ENCODE data around the gene TOR1AIP1.
A peak's percentile ranks its signal among the peaks of the same experiment; 100 is the strongest.

TOR1AIP1 gene

DNA sequence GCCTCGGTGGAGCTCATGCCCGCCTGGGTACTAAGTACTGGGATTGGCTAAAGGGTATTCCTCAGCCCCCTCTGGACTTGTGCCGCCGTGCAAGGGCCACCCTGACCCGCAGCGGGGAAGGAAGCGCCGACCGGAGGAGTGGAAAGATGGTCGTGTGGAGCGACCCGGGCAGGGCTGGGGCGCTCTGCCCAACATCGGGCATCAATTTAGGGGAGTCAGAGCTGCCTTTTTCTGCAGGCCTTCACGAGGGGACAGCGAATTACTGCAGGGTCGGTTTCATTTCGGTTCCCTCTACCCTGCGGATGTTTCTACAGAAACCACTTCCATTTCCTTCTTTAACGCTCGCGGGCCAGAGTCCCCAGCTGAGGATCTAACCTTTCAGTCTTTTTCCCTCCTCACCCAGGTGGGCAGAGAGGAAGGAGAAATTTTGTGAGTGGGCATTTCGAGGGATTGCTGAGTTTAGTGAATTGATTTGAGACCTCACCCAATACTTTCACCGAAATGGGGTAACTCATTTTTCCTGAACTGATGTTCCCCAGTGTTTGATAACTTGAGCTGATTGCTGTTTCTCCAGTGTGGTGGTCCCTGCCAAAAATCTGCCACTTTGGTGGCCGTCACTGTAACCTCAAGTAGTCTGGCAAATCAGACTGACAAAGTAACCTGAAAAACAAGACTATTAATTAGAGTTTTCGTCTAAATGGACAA, 1.1 kb downstream of the TOR1AIP1 start:
- DNase-seq, result no peak

DNA sequence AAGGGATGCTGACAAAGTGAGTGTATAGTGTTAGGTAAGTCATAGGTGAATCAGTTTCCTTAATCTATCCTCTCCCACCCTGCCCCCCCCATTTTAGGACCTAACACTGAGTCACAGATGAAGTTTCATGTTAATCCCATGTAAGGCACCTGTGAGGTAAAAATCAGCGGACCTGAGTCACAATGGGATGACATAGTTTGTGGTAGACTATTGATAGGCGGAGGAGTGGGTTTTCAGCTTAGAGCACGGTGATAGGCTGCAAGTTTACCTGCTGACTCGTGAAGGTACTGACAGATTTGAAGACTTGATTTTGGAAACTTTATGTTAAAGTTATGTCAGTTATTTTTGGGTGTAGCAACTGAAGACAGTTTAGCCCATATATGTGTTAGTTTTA, 1.7 kb downstream of the TOR1AIP1 start:
- peak; percentile 71 for DNase-seq

DNA sequence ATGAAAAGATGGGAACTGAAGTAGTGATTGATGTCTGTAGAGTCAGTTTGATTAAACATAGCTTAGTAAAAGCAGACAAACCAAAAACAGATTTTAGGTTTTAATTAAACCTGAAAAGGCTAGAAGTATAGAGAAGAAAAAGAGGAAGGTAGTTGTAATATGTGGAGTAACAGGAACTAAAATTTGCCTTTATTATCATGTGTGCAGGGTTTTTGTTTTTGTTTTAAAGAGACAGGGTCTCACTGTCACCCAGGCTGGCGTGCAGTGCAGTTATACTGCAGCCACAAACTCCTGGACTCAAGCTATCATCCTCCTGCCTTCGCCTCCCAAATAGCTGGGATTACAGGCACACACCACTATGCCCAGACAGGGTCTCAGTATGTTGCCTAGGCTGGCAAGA, 6.0 kb downstream of the TOR1AIP1 start:
- no peak for DNase-seq

DNA sequence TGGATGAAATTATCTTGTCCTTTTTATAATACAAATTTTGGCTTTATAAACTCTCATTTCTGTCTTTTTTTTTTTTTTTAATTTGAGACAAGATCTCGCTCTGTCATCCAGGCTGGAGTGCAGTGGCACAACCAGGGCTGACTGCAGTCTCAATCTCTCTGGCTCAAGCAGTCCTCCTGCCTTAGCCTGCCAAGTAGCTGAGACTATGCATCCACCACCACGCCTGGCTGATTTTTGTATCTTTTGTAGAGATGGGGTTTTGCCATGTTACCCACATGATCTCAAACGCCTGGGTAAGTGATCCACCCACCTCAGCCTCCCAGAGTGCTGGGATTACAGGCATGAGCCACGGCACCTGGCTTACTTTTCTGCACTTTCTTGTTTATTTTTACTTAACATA, 7.5 kb downstream of the TOR1AIP1 start:
- DNase-seq, result no peak

DNA sequence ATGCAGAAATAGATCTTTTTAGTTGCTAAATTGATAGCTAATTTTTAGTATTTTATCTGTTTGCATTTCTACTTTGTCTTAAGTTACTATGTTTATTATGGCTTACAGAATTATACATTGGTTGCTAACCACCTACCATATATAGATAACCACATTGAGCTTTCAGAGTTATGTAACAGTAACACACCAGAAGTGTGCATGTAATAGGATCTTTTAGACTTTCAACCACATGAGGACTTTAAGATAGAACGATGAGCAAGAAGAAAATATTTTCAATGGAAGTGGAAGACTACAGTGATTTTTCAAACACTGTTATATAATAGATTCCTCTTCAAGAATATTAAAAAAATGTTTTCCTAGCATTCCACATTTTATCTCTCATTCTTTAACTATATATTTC, 28.8 kb downstream of the TOR1AIP1 start:
- no peak for DNase-seq

DNA sequence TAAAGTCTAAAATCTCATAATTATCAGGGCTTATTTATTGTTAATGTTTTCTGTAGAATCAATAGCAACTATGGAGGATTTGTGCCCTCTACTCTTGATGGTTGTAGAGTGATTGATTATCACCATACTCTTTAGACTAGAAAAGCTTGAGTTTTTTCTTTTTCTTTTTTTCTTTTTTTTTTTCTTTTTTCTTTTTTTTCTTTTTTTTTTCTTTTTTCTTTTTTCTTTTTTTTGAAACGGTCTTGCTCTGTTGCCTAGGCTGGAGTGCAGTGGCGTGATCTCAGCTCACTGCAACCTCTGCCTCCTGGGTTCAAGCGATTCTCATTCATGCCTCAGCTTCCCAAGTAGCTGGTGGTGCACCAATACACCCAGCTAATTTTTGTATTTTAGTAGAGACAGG, 29.7 kb downstream of the TOR1AIP1 start:
- no peak for DNase-seq

DNA sequence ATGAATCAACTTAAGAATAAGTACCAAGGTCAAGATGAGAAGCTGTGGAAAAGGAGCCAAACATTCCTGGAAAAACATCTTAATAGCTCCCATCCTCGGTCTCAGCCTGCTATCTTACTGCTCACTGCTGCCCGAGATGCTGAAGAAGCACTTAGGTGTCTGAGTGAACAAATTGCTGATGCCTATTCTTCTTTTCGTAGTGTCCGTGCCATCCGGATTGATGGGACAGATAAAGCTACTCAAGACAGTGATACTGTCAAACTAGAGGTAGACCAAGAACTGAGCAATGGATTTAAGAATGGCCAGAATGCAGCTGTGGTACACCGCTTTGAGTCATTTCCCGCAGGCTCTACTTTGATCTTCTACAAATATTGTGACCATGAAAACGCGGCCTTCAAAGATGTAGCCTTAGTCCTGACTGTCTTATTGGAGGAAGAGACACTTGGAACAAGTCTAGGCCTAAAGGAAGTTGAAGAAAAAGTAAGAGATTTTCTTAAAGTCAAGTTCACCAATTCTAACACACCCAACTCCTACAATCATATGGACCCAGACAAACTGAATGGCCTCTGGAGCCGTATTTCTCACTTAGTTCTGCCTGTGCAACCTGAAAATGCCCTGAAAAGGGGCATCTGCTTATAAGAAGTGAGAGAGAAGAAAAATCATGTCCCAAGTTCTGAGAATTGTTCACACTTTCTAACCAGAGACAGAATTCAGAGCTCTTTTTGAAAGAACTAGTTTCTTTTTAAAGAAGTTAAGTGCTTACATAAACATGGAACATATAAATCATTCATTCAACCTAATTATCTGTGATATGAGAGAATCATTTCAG, 35.7 kb downstream of the TOR1AIP1 start:
- no peak for DNase-seq

DNA sequence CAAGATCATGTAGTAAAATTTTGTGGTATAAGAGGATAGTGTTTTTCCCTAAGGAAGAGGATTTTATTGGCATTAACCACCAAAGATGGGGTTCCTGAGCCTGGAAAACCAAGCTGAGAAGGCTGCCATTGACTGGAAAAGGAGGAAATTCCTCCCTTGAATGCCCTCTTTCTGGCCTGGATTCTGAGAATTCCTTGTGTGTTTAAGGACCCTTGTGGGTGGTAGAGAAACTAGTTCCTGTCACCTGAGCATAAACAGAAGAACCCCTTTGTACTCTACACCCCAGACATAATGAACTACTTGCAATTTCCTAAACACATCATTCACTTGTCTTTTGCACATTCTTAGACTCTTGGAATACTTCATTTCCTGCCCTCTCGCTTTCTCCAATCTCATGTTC, 39.4 kb downstream of the TOR1AIP1 start:
- DNase-seq, result no peak

DNA sequence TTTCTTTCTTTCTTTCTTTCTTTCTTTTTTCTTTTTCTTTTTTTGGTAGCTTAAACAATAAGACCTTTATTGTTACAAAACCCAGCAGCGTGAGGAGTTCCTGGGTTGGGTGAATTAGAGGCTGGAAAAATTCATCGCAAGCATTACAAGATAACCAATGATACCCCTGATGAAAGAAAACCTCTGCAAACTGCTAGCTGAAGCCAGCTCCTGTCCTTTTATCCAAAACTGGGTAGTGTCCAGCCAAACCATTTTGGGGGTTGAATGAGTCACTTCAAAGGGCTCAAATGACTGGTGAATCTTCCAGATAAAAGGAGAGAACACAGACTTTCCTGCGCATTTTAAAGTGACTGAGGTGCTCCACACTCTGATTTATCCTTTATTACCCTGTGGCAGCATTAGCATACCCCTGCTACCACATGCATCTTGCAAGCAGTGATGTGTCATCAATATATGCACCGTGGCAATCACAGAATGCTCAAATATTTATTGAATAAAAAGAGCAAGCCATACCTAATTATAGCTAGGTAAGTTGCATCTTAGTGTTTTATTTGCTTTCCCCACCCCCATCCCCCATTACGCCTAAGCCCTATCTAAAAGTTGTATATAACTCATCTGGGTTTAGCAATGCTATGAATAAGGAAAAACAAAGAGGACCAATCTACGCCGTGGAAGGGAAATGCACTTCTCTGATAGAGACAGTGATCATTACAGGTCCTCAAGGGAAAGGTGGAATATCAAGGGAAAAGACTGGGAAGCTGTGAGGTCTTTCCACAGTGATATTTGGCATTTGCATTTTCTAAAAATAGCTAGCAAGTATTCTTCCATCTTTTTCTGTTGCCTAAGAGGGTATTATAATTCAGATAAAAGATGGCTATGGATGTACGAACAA, 40.1 kb downstream of the TOR1AIP1 start:
- no peak for DNase-seq

DNA sequence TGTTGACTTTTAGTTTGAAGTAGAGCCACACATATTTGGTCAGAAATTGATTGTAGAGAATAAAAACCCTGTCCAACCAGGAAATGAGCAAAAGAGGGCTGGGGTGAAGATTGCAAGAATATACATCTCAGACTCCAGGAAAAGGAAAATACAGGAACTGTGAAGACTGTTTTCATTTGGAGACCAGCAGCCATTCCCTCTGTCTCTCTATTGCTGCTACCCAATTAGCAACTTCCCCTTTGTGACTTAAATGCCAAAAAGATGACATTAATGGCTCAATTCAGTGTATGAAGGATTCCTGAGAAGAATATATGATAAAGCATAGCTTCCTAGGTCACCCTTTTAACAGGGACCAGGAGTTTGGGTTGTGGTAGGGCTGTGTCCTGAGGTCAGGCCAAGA, 40.9 kb downstream of the TOR1AIP1 start:
- no peak for DNase-seq

DNA sequence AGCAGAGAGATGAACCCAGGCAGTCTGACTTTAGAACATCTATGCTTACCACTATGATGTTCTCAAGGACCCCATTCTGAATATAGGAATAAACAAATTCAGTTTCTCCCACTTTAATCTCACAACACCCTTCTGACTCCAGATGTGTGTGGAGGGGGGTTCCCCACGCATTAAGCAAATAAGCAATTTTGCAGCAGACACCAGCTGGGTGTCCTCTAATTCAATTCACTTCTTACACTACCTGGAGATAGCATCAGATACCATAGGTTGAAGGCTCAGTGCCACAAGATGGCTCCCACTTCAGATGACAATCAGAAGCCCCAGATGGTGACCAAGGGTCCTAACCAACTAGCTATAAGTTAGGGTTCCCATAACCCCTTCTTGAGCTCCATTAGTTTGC, 42.2 kb downstream of the TOR1AIP1 start:
- no peak for DNase-seq

DNA sequence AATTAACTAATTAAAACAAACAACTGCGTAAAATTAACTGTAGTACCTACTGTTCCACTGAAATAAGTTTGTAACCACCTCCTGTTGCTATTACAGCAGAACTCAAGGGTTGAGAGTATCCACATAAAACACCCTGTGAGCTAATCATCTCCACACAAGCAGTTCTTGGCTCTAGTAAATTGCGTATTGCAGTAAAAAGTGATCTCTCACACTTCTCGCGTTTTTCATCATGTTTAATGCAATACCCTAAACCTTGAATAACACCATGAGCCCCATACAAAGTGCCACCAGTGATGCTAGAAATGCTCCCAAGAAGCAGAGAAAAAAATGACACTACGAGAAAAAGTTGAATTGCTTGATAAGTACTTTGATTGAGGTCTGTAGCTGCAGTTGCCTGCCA, 43.2 kb downstream of the TOR1AIP1 start:
- DNase-seq, result no peak

DNA sequence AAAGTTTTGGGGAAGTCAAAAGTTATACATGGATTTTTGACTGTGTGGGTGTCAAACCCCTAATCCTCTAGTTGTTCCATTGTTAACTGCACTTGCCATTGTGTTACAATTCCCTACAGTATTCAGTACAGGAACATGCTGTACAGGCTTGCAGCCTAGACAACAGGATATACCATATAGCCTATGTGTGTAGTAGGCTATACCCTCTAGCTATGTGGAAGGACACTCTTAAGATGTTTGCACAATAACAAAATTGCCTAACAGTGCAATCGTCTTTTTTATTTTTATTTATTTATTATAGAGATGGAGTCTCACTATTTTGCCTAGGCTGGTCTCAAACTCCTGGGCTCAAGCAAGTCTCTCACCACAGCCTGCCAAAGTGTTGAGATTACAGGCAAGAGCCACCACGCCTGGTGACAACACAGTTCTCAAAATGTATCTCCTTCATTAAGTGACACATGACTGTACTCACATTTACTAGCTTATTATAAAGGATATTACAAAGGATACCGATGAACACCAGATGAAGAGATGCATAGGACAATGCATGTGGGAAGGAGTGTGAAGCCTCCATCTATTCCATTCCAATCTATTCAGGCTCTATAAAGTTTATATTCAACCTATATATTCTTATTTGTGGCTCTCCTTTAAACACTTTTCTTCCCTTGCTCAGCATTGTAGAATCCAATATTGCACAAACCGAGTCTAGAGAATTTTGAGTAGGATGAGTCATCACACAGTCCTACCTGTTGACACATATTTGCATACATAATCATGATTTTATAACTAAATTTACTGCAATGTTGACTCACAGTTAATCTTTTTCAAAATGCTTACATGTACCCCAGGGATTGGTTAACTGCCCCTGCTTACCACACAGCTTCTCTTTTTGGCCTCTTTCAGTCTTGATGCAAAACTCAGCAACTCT, 44.1 kb downstream of the TOR1AIP1 start:
- DNase-seq, result no peak

DNA sequence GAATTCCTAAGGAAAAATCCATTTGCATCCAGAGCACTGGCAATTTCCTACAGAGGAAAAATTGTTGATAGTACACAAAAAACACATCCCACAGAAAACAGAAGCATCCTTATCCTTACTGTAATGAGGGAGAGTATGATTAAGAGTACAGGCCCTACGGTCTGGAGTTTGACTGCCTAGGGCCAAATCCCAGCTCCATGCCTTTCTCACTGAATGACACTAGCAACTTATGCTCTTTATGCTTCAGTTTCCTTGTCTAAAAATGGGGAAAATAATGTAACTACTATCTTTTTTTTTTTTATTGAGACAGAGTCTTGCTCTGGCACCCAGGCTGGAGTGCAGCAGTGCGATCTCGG, 44.7 kb downstream of the TOR1AIP1 start:
- no peak for DNase-seq

DNA sequence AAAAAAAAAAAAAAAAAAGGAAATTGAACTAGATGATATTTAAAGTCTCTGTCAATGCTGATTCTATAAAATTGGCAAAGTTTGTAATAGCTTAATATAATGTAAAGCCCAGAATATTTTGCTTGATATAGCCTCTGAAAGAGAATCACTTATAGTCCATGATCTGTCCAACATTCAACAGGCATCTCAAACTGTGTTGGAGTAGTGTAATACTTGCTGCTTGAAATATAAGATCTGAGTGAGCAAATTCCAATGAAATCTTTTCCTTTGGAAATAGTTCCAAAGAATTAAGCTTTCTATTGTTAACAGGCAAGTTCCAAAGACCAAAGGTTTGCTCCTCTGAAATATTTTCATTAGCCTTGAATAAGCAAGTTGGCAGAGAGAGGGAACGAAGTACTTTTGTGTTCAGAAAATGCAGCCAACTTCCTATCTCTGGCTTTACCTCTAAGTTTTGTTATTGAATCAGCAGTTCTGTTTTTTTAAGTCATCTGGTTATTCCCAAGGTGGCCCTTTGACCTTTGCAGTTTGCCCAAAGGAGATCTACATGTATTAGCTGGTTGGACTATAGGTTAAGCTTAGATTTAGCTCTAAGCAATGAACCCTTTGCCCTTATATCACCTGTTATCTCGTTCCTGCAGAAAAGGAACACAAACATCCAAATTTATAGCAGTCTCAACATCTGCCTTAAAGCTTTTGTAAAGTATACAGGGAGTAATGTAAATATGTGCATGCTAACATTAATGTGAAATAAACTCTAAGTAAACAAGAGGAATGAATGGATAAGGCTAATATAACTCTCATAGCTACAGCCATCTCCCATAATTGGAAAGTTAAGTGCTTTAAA, 48.1 kb downstream of the TOR1AIP1 start:
- DNase-seq, result no peak

DNA sequence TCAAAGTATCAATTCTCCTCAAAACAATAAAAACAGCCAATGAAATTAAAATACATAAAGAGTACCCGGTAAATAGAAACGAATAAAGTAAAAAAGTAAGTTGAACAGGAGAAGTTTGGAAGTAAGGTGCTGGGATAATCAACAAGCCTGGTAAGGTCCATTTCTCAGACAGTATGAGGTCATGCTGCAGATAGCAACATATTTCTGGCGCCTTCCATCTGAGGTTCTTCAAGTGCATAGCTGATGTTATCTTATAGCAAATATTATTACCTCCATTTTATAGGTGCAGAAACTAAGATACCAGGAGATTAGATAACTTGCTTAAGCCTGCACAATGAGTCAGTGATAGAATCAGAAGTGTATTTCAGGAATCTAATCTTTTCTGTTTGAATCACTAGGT, 48.8 kb downstream of the TOR1AIP1 start:
- no peak for DNase-seq

DNA sequence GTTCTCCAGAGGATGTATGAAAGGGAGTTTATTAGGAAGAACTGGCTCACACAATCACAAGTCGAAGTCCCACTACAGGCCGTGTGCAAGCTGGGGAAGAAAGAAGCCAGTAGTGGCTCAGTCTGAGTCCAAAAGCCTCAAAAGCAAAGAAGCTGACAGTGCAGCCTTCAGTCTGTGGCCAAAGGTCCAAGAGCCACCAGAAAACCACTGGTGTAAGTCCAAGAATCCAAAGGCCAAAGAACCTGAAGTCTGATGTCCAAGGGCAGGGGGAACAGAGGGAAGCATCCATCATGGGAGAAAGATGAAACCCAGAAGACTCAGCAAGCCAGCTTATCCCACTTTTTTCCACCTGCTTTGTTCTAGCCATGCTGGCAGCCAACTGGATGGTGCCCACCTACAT, 51.1 kb downstream of the TOR1AIP1 start:
- DNase-seq, result no peak

DNA sequence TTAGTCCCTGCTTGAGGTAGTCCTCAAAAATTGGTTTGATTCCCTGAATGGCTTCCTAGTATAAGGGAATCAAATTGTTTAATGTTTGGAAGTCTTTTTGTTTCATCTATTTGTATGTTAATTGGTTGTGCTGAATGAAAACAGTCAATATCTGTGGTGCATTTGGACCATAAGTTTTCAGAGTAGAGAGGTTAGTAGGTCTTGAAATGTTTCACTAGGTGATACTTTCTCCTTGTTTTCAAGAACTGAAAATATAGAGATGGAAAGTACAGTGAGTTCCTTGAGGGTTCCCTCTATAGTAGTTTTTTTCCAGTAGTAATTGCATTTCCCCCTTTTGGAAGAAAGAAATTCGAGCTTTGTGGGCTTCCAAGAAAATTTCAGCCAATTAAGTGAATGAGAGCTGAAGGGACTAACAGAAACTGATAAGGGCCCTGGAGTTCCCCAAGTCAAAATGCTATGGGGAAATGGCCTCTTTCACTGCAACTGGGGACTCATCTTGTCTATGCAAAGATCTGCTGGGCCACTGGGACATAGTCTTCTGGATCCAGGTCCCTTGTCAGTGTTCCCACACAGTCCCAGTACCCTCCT, 53.9 kb downstream of the TOR1AIP1 start:
- DNase-seq, result no peak

DNA sequence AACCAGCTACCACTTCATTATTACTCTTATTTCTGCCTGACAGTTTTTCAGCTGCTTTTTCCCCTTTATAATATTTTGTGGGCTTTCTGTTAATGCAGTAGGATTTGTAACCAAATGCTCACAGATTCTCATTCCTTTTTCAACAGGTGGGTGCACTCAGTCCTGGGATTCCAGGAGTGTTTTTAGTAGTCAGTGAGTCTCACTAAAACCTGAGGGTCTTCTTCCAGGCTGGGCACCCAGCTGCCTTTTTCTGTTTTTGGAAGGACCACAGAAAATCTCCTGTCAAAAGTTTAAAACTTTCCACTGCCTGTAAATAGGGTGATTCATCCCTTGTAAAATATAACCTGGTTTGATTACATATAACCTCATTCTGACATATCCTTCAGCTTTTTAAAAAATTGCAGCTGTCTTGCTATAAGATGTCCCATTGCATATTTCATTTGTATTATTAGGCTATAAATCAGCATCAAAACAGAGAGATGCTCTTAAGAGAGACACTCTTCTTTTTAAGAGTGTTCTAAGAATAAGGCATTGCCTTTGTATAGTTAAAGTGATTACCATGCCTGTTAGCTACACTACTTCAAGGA, 55.7 kb downstream of the TOR1AIP1 start:
- DNase-seq, result no peak

DNA sequence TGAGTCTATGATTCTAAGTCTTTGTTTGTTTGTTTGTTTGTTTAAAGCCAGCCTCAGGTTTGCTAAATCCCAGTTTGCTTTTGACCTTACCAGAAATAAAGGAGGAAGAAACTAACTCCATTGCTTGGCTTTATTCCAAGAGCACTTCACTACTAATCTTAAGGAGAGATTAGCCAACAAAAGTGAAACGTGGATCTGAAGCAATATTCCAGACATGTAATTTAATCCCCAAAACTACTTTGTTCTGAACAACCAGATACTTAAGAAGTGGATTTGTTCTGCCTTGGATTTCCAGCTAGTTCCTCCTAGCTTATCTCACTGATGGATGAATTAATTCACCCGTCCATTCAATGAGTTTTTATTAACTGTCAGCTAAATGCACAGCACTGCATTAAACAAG, 56.7 kb downstream of the TOR1AIP1 start:
- DNase-seq, result no peak

DNA sequence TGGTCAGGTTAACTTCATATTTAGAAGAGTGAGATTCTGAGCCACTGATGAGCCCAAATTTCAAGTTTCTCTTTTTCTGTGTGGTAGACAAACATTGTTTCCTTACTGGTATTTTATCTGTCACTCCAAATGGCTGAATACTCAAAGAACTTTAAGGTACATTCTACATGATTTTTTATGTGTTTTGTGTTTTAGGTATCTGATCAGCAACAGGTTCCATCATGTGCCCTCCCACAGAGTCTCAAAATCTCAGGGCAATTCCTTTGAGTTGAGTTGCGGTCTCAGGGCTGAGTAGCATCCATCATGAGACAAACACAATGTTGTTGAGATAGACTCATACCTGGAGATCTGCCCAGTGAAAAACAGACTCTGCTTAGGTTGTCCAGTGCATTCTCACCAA, 57.9 kb downstream of the TOR1AIP1 start:
- DNase-seq, result no peak

Measured in activated CD4-positive, alpha-beta T cell treated with anti-CD3 and anti-CD28 coated beads for 48 hours (primary cell).